ENCODE measurements around the gene PACSIN1. TPM values are rescaled to one million over a fixed set of nuclear protein-coding genes. Genes with fewer than 3 reads are reported as not detected.

Gene PACSIN1
- total RNA-seq, 1 experiment from 2014 or later, result not detected

DNA sequence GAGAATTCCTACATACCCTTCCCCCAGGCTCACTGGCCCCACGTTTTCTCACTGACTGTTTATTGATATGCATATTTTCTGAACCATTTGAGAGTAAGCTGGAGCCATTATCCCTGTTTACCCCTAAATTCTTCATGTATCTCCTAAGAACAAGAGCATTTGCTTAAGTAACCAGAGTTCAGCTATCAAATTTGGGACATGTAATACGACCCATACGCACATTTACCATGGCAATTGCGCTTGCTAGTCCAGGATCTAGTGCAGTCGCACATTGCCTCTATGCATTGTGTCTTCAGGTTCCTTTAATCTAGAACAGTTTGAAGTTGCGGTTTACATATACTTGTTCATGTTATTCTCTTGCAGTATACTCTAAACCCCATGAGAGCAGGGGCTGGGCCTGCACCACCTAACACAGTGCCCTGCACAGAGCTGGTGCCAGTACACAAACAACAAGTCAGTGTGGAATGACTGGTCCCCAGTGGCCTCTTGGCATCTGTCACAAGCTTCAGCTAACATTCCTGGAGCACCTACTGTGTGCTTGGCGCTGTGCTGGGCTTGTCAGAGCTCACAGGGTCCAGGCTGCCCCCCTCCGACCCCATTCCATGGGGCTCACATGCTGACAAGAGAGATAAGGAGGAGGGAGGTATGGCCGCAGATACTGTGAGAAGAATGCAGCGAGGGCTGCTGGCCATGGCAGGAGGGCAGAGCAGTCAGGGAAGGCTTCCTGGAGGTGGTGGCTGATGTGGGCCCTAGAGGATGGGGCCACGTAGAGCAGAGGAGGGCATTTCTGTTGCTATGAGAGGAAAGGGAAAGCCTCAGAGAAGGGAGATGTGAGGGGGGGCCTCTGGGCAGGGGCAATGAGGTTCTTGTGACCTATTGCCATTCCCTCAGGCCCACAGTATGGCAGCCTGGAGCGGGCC lies 62.1 kb downstream of the PACSIN1 start:
- no peak for DNase-seq (ENCODE audit: low spot score)

DNA sequence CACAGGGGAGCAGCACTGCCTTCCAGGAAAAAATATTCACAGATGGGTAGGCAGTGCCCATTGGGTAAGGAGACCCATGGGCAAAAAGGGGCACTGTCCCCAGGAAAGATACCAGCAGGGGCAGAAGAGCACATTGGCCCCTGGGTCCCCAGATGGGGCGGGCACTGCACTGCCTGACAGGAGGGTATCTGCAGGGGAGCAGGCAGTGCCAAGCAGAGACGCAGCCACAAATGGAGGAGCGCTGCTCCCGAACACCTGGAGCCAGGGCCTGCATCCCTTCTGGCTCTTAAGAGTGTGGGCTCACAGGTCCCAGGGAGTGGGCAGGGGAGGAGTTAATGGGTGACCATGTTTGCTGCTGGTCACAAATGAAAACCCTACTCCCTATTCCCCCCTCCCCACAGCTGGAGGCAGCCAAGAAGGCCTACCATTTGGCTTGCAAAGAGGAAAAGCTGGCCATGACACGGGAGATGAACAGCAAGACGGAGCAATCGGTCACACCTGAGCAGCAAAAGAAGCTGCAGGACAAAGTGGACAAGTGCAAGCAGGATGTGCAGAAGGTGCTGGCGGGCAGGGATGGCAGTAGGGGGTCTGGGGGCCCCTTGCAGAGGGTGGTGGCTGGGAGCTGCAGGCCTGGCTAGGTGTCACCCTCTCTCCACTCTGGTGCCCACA lies 63.3 kb downstream of the PACSIN1 start:
- DNase-seq (ENCODE audit: low spot score), result no peak

DNA sequence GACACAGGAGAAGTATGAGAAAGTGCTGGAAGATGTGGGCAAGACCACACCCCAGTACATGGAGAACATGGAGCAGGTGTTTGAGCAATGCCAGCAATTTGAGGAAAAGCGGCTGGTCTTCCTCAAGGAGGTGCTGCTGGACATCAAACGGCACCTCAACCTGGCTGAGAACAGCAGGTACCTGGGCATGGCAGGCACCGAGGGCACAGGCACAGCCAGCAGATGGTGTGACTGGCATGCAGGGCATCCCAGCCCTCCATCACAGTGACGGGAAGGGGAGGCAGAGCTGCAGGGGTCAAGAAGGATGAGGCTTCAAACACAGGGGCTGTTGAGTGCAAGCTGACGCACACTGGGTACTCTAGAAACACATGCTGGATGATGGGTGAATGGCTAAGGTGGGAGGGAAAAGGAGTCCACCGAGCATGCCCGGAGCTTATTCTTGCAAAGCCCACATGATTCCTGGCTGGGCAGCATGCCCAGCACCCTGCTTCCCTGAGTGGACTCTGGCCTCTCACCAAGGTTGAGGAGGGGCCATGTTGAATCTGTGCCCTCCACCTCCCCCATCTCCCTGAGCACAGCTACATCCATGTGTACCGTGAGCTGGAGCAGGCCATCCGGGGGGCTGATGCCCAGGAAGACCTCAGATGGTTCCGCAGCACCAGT lies 63.9 kb downstream of the PACSIN1 start:
- no peak for DNase-seq (ENCODE audit: low spot score)

DNA sequence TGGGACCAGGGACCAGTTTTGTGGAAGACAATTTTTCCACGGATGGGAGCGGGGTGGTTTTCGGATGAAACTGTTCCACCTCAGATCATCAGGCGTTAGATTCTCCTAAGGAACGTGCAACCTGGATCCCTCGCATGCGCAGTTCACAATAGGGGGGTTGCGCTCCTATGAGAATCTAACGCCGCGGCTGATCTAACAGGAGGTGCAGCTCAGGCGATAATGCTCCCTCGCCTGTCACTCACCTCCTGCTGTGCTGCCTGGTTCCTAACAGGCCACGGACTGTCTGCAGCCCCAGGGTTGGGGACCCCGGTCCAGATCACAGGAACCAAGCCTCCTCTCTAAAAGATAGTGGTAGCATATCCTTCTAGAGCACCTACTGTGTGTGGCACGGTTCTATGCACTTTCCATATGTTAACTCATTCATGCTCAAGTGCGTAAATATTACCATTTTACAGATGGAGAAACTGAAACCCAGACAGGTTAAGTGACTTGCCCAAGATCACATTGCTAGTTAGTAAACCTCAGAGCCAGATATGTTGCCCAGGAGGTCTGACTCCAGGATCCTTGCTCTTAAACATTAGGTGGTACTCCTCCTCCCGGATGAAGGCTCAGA lies 65.0 kb downstream of the PACSIN1 start:
- no peak for DNase-seq (ENCODE audit: low spot score)

DNA sequence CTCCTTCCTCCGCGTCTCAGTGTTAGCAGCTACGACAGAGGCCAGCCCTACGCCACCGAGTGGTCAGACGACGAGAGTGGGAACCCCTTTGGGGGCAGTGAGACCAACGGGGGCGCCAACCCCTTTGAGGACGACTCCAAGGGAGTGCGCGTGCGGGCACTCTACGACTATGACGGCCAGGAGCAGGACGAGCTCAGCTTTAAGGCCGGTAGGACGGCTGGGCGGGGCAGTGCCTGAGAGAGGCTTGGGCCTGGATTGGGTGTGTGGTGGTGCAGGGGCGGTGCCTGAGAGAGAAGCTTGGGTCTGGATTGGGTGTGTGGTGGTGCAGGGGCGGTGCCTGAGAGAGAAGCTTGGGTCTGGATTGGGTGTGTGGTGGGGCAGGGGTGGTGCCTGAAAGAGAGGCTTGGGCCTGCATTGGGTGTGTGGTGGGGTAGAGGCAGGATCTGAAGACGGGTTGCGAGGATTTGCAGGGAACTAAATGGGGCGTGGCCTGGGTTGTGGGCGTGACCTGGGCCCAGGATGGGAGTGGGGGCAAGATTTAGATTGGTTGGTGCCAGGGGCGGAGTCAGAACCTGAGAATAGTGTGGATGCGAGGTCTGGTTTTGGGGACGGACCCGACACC lies 65.8 kb downstream of the PACSIN1 start:
- DNase-seq (ENCODE audit: low spot score), result no peak

DNA sequence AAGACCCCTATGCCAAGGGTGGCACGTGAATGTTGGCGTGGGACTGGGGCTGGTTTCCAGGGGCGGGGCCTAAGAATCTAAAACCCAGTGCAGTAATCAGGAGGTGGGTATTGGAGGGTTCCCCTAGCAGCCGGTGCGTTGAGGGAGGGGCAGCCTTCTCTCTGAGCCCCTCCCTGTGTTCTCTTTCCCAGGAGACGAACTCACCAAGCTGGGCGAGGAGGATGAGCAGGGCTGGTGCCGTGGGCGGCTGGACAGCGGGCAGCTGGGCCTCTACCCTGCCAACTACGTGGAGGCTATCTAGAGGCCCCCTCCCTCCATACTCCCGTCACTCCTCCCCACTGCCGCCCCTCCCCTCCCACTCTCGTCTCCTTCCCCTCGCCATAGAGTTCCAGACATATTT lies 66.4 kb downstream of the PACSIN1 start:
- DNase-seq (ENCODE audit: low spot score), result no peak

DNA sequence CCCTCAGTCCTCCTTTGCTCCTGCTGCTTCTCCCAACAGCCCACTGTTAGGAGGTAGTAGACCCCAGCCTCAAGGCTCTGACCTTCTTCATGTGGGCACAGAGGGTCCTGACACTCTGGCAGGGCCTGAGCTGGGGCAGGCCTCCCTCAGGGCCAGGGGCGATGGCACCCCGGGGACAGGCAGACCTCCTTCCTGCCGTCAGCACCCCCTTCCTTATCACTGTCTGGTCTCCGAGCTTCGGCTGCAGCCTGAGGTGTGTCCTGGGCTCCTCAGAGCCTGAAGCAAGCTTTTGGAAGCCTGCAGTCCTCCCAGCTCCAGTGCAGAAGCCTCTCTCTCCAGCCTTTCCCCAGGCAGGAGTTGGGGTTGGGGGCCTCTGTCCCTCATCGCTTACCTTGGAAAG lies 68.3 kb downstream of the PACSIN1 start:
- DNase-seq (ENCODE audit: low spot score), result no peak

DNA sequence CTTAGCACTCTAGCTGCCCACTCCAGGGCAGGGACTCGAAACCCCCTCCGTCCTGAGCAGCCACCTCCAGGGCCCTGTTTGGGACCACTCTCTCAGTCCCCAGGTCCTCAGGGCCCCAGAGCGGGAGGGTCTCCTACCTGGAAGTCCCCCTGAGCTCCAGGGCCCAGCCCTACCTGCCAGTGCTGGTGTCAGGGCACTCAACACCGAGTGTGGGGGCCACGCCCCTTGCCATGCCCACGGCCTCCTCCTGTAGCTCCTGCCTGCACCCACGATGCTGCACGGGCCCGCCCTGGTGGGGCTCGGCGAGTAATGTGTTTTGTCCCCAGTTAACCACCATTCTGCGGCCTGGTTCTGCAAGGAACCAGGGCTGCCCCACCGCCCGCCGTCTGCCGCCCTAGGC lies 68.8 kb downstream of the PACSIN1 start:
- no peak for DNase-seq (ENCODE audit: low spot score)

DNA sequence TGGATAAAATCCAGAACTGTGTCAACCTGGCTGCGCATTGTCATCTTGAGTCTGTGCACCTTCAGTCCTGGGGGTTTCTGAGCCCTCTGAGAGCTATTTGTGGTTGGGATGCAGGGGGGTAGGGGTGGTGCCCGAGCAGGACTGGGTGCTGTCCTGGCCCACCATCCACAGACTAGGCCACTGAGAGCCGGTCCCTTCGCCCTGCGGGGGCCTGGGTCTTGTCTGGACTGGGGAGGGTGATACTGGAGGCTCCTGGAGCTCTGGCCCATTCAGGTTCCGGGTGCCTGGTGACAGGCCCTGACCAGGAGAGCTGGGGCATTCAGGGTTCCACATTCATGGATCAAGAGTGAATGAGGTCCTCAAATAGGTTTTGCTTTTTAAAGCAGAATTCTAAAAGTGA lies 69.3 kb downstream of the PACSIN1 start:
- DNase-seq (ENCODE audit: low spot score), result no peak

DNA sequence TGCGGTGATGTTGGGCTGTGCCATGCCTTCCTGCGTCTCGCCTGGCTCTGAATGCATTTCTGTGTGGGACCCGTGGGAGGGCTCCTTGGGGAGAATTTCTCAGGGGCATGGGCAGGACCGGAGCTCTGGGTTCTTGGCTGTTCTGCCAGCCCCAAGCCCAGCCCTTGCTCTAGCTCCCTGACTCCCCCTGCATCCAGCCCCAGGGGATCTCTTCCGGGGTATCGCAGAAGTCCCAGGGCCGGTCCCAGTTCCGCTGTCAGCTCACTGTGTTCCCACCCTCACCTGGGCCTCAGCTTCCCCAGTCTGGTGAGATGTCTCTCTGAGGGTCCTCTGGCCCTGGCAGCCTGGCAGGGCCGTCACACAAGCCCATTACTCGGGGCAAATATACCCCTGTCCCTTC lies 69.8 kb downstream of the PACSIN1 start:
- no peak for DNase-seq (ENCODE audit: low spot score)

DNA sequence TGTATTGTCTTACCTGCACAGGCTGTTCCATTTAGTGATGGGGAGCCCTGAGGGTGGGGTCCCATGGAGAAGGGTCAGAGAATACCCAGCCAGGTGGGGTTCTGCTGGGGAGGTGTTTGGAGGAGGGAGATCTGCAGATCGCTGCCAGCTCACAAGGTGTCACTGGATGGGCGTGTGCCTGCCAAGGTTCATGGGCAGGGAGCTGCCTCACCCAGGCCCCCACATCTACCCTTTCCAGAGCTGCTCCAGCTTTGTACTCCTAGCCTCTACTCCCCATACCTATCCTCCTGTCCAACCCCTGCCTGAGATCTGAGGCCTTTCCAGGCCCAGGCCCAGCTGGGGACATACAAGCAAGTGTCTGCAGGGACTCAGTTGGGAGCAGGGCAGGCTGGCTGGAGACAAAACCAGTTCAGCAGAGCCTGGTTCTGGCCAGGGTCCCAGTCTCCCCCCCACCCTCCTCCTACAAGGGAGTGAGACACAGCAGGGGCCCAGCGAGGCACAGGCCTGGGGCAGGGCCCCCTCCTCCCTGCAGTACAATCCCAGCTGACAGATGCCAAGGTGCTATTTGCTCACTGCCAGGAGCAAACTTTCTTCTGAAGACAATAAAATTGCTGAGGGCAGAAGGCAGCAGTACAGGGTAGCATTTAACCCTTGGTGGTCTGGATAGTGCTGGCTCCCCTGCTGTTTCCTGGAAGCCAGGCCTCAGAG lies 70.5 kb downstream of the PACSIN1 start:
- no peak for DNase-seq (ENCODE audit: low spot score)

DNA sequence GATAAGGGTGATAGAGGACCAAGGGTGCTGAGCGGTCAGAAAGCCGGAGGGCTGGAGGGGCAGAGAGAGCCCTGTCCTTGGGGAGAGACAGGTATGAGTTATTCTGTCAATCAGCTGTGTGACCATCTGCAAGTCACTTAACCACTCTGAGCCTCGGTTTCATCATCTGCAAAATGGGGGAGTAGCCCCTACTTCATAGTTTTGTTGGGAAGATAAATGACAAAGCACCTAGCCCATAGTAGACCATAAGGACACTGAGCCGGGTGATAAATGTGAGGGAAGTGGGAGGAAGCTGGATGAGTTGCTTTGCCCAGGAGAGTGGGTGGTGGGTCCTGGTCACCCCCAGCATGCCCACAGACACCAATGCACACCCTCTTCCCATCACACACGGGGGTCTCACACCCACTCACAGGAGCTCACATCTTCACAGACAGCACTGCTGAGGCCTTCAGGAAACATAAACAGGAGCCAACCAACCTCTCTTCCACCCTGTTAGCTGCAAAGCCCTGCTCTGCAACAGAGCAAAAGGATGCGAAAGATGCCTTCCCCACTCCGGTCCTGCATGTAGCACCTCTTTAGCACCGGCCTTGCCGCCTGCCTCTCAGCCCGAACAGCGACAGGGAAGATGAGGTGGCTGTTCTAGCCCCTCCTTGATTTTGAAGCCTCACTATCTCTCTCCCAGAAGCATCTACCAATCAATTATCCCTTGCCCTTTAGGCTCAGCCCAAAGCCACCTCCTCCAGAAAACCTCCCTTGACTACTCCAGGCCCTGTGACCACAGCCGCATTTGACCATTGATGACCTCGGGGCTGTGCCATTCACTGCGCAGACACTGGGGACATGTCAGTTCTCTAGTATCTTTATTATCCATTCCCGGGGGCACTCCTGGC lies 71.3 kb downstream of the PACSIN1 start:
- no peak for DNase-seq (ENCODE audit: low spot score)

DNA sequence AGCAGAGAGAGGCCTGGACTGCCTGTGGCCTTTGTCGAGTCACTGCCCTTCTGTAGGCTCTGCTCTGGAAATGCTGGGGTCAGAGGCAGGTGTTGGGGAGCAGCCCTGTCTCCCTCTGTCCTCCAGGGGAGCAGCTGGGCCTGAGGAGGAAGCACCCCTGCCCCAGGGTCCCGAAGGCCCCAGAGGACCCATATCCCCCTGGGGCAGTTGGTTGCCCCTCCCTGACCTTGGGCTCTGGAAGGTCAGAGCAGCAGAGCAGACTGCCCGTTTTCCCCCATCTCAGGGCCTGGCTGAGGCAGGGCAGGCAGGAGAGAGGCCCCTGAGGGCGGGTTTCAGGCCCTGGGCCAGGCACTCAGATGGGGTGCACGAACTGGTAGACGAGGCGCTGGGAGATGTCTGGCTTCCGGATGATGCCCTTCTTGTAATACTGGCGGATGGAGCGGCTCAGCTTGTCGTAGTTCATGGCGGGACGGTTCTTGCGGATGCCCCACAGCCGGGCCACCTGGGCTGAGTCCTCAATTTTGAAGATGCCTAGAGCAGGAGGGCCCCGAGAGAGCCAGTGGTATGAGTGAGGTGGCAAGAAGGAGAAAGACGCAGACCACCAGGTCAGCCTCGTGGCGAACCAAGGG lies 72.2 kb downstream of the PACSIN1 start:
- no peak for DNase-seq (ENCODE audit: low spot score)

DNA sequence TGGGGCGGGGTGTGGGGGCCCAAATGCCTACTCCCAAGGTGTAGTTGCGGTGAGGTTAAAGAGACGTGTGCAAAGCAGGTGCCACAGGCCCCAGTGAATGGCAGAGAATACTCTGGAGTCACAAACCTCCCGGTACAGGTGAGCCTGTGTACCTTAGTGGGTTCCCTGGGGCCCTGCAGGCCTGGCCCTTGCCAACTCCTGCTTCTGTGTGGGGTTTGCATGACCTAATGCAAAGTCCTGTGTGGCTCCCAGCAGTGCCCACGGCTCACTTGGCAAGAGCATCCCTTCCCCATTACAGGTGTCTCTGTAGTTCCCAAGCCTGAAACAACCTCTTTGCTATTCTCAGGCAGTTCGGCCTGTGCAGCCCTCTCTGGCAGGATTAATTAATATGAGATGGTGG lies 72.7 kb downstream of the PACSIN1 start:
- DNase-seq (ENCODE audit: low spot score), result no peak

DNA sequence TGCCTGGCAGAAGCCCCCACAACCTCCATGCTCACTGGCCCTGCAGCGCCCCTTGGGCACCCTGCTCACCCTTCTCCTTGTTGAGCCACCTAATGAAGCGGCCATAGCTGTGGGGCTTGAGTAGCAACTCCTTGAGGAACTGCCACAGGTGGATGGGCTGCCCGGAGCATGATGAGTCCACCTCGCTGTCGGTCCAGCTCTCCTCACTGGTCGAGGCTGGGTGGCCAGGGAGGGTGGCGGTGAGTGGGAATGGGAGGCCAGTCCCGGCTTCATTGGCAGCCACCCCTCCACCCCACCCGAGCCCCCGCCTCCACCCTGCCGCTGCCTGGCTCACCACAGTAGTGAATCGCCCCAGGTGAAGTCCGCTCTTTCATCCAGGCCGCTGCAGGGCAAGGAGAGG lies 73.3 kb downstream of the PACSIN1 start:
- DNase-seq (ENCODE audit: low spot score), result no peak

DNA sequence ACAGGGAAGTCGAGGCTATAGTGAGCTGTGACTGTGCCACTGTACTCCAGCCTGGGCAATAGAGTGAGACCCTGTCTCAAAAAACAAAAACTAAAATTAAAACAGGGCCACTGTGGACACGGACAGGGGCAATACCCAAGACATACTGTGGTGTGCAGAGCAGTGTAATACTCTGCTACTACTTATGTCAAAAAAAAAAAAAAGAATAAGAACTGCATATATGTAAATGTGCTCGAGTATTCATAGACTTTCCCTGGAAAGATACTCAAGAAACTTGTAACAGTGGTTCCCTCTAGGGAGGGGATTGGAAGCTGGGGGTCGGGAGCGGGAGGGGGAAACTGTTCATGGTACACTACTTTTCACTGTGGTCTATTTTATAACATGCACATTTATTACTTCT lies 74.3 kb downstream of the PACSIN1 start:
- no peak for DNase-seq (ENCODE audit: low spot score)

DNA sequence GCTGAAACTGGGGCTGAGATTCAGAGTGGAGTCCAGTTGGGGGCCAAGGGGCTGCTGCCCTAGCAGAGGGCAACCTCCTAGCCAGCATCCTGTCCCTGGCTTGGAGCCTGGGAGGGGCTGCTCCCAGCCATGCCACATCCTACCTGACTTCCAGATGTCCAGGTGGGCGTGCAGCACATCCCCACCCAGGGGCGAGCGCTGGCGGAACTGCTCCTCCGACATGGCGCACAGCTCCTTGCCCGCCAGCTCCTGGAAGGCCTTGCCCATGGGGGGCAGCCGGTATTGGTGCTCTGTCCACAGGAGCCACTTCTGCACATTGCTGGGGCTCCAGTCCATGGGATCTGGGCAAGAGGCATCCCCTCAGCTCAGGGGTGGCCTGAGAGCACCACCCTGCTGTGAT lies 75.0 kb downstream of the PACSIN1 start:
- no peak for DNase-seq (ENCODE audit: low spot score)

DNA sequence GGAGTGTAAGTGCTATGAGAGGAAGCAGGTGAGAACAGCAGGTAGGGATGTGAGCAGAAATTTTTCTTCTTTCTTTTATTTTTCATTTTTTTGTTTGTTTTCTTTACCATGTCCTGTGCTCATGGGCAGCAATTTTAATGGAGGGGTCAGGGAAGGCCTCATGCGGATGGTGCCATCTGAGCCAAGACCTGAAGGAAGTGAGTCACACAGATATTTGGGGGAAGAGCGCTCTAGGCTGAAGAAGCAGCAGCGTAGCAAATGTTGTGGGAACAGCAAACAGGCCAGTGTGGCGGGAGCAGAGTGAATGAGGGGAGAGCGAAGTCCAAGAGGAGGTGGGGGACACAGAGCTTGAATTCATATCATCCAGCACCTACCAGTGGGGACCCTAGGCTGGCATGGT lies 77.5 kb downstream of the PACSIN1 start:
- peak; percentile 78 for DNase-seq (ENCODE audit: low spot score)

DNA sequence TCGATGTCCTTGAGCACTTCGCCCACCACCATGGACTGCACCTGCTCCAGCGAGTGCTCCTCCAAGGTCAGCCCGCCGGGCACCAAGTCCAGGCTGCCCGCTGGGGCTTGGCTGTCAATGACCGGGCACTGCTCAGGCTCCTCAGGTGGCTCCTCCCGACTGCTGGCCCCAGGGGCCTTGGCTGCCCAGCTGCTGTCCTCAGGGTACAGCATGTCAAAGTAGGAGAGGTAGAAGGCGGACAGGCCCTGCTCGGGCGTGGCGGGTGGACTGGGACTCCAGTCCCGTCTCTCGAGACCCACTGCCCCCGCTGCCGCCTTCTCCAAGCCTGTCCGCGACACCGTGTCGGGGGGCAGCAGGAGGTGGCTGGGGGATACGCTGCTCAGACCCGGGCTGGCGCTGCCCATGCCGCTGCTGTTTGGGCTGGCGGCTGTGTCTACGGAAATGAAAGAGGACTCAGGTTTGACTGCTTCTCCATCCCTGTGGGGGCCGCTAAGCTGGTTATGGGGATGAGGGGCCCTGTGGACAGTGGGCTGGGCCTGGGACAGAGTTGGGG lies 78.3 kb downstream of the PACSIN1 start:
- DNase-seq (ENCODE audit: low spot score), result no peak
